ENCODE measurements around the gene RALGAPA2.

Gene RALGAPA2

GRCh38 chr20:20729563-20729962, 17.1 kb upstream of the RALGAPA2 start:
- TF ChIP-seq CTCF (IDR thresholded peaks at IDR 0.05; ENCODE audit: borderline replicate concordance, insufficient read depth, low read depth, low read length) = no peak
- H3K4me3 ChIP-seq (ENCODE audit: low read depth, low read length) = no peak overlapping the region

GRCh38 chr20:20721489-20721888, 9.0 kb upstream of the RALGAPA2 start:
- H3K4me3 ChIP-seq (ENCODE audit: low read depth, low read length) = no peak overlapping the region
- TF ChIP-seq CTCF (IDR thresholded peaks at IDR 0.05; ENCODE audit: borderline replicate concordance, insufficient read depth, low read depth, low read length) = no peak

GRCh38 chr20:20720158-20720557, 7.7 kb upstream of the RALGAPA2 start:
- H3K4me3 ChIP-seq (ENCODE audit: low read depth, low read length) = no peak overlapping the region

GRCh38 chr20:20719411-20719810, 7.0 kb upstream of the RALGAPA2 start:
- H3K4me3 ChIP-seq (ENCODE audit: low read depth, low read length) = no peak overlapping the region
- no peak for TF ChIP-seq CTCF (IDR thresholded peaks at IDR 0.05; ENCODE audit: borderline replicate concordance, insufficient read depth, low read depth, low read length)

More at GRCh38 chr20:20720158-20720557, 7.7 kb upstream of the RALGAPA2 start:
- no peak for TF ChIP-seq CTCF (IDR thresholded peaks at IDR 0.05; ENCODE audit: borderline replicate concordance, insufficient read depth, low read depth, low read length)

GRCh38 chr20:20713244-20713765, 861 bp upstream of the RALGAPA2 start:
- no peak for TF ChIP-seq CTCF (IDR thresholded peaks at IDR 0.05; ENCODE audit: borderline replicate concordance, insufficient read depth, low read depth, low read length)
- peak overlapping the region; percentile 89 for H3K4me3 ChIP-seq (ENCODE audit: low read depth, low read length)

- TF ChIP-seq CTCF (IDR thresholded peaks at IDR 0.05; ENCODE audit: borderline replicate concordance, insufficient read depth, low read depth, low read length) = no peak
- peak overlapping the region; percentile 89 for H3K4me3 ChIP-seq (ENCODE audit: low read depth, low read length)
Measured at GRCh38 chr20:20712004-20712473, 405 bp downstream of the RALGAPA2 start.

- H3K4me3 ChIP-seq (ENCODE audit: low read depth, low read length) = peak overlapping the region; percentile 89
- TF ChIP-seq CTCF (IDR thresholded peaks at IDR 0.05; ENCODE audit: borderline replicate concordance, insufficient read depth, low read depth, low read length) = no peak
Measured at GRCh38 chr20:20711413-20711812, 1.0 kb downstream of the RALGAPA2 start.
